ENCODE results near the gene TAF7. TPM values are rescaled to one million over a fixed set of nuclear protein-coding genes. Genes with fewer than 3 reads are reported as not detected.

Gene TAF7
- total RNA-seq, 1 experiment from 2014 or later: 40.9 TPM

DNA sequence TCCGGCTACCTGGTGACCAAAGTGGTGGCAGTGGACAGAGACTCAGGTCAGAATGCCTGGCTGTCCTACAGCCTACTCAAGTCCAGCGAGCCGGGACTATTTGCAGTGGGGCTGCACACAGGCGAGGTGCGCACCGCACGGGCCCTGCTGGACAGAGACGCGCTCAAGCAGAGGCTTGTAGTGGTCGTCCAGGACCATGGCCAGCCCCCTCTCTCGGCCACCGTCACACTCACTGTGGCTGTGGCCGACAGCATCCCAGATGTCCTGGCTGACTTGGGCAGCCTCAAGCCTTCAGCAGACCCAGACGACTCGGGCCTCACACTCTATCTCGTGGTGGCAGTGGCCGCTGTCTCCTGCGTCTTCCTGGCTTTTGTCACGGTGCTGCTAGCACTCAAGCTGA is 36.4 kb upstream of the TAF7 start:
- Histone ChIP-seq H3K4me1 (ENCODE audit: control insufficient read depth in 1 of 2, insufficient read depth in 2 of 2, low read length in 2 of 2) (no peaks in the 10 kb centered on the region), H3K36me3 (ENCODE audit: control insufficient read depth in 1 of 2, insufficient read depth in 2 of 2, low read length in 2 of 2) (no peaks in the 10 kb centered on the region), H3K79me2 (ENCODE audit: insufficient read depth, low read length) (no peaks in the 10 kb centered on the region), H3K9ac (ENCODE audit: low read length) (no peak overlapping the region), H3K27ac (ENCODE audit: low read depth, low read length) (no peak overlapping the region), H3K4me3 (replicated peaks in 1 of 2; ENCODE audit: low read depth in 1 of 2, low read length in 2 of 2) (no peak overlapping the region), H3K9me2 (ENCODE audit: insufficient read depth) (no peaks in the 10 kb centered on the region), H3K9me3 (ENCODE audit: control insufficient read depth in 1 of 2, insufficient read depth in 1 of 2, low read depth in 1 of 2, low read length in 2 of 2) (no peaks in the 10 kb centered on the region; a peak in 2 of 4 replicates), H3K27me3 (ENCODE audit: insufficient read depth, low read length) (no peaks in the 10 kb centered on the region), H2AFZ (ENCODE audit: low read depth, low read length, poor library complexity, severe bottlenecking) (no peak overlapping the region), H4K20me1 (ENCODE audit: insufficient read depth) (no peaks in the 10 kb centered on the region), H3K4me2 (ENCODE audit: low read length) (no peak overlapping the region)
- ATAC-seq (no peak), DNase-seq (ENCODE audit: low read depth, low spot score) (no peak)
- BruUV-seq (replicated peaks): no TSS peak
- POLR2A ChIA-PET: no interaction called here
- RAD21 ChIA-PET (ENCODE audit: low non-redundant PET in 1 of 2, low total read pairs in 2 of 2, uncharacterized antibody in 2 of 2, unreplicated experiment in 2 of 2): no interaction called here
- intact Hi-C loops (cut with micrococcal nuclease): no loop called here
- CTCF ChIA-PET: interaction anchor here (0.5 kb wide), 1 partner anchor 134 kb away, joined by 3 read pairs; the partner anchor contains the start of gene PCDHB14
- TF ChIP-seq SRF (IDR thresholded peaks at IDR 0.05; ENCODE audit: low read depth) (no peak), EZH2phosphoT487 (IDR thresholded peaks at IDR 0.05; ENCODE audit: borderline replicate concordance) (no peak)
- TF ChIP-seq, protein P1, sequence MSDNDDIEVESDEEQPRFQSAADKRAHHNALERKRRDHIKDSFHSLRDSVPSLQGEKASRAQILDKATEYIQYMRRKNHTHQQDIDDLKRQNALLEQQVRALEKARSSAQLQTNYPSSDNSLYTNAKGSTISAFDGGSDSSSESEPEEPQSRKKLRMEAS (IDR thresholded peaks at IDR 0.05): no peak

DNA sequence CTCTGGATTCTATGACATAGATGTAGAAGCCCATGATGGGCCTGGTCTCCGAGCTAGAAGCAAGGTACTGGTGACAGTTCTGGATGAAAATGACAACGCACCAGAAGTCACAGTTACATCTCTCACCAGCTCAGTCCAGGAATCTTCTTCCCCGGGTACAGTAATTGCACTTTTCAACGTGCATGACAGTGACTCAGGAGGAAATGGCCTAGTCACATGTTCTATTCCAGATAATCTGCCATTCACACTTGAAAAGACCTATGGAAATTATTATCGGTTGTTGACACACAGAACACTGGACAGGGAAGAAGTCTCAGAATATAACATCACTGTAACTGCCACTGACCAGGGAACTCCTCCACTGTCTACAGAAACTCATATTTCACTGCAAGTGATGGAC is 35.5 kb upstream of the TAF7 start:
- intact Hi-C loops (cut with micrococcal nuclease): no loop called here
- BruUV-seq (replicated peaks): no TSS peak

More for the DNA sequence above, 35.5 kb upstream of the TAF7 start:
- H4K20me1 ChIP-seq (ENCODE audit: insufficient read depth): no peaks in the 10 kb centered on the region
- ATAC-seq: no peak
- no peaks in the 10 kb centered on the region for H3K36me3 ChIP-seq (ENCODE audit: control insufficient read depth in 1 of 2, insufficient read depth in 2 of 2, low read length in 2 of 2)
- H3K4me1 ChIP-seq (ENCODE audit: control insufficient read depth in 1 of 2, insufficient read depth in 2 of 2, low read length in 2 of 2): no peaks in the 10 kb centered on the region
- ChIA-PET POLR2A (no interaction called here), RAD21 (ENCODE audit: low non-redundant PET in 1 of 2, low total read pairs in 2 of 2, uncharacterized antibody in 2 of 2, unreplicated experiment in 2 of 2) (no interaction called here), CTCF (no interaction called here)
- DNase-seq (ENCODE audit: low read depth, low spot score): no peak
- H3K9me3 ChIP-seq (ENCODE audit: control insufficient read depth in 1 of 2, insufficient read depth in 1 of 2, low read depth in 1 of 2, low read length in 2 of 2): no peaks in the 10 kb centered on the region; a peak in 2 of 4 replicates
- no peaks in the 10 kb centered on the region for H3K9me2 ChIP-seq (ENCODE audit: insufficient read depth)
- H2AFZ ChIP-seq (ENCODE audit: low read depth, low read length, poor library complexity, severe bottlenecking): no peak overlapping the region
- TF ChIP-seq JUND (IDR thresholded peaks at IDR 0.05): no peak
- TF ChIP-seq FOSL1 (IDR thresholded peaks at IDR 0.05; ENCODE audit: low read depth): no peak
- TF ChIP-seq, protein P1 (IDR thresholded peaks at IDR 0.05): no peak
- no peak for TF ChIP-seq SIN3A (IDR thresholded peaks at IDR 0.05; ENCODE audit: low read depth)
- TF ChIP-seq EZH2phosphoT487 (IDR thresholded peaks at IDR 0.05; ENCODE audit: borderline replicate concordance): no peak
- TF ChIP-seq, protein P2, sequence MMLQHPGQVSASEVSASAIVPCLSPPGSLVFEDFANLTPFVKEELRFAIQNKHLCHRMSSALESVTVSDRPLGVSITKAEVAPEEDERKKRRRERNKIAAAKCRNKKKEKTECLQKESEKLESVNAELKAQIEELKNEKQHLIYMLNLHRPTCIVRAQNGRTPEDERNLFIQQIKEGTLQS (IDR thresholded peaks at IDR 0.05): no peak
- H3K79me2 ChIP-seq (ENCODE audit: insufficient read depth, low read length): no peaks in the 10 kb centered on the region
- H3K27ac ChIP-seq (ENCODE audit: low read depth, low read length): no peak overlapping the region
- H3K4me2 ChIP-seq (ENCODE audit: low read length): no peak overlapping the region
- no peak overlapping the region for H3K4me3 ChIP-seq (replicated peaks in 1 of 2; ENCODE audit: low read depth in 1 of 2, low read length in 2 of 2)
- no peak overlapping the region for H3K9ac ChIP-seq (ENCODE audit: low read length)
- H3K27me3 ChIP-seq (ENCODE audit: insufficient read depth, low read length): no peaks in the 10 kb centered on the region
